Measurements from ENCODE around the gene BMP10. TPM values are rescaled to one million over a fixed set of nuclear protein-coding genes. Genes with fewer than 3 reads are reported as not detected.

The BMP10 gene
- not detected in 2 replicates for total RNA-seq

GRCh38 chr2:68871159-68871764, at the start of gene BMP10:
TSS of gene BMP10 (minus strand) at chr2:68871397. CDS start at chr2:68871358, 39 bp downstream.

Other genes starting within 250 kb of the BMP10 start
- gene PROKR1, start 227.8 kb downstream of the BMP10 start, total RNA-seq = 0.11 TPM in 1 of 2 replicates, not detected in the other
- 0.39 and 0.43 TPM in 2 replicates for gene ARHGAP25, start 136.6 kb downstream of the BMP10 start, total RNA-seq
- not detected in 2 replicates for gene GKN2, start 81.5 kb upstream of the BMP10 start, total RNA-seq
- 0.26 TPM in 1 of 2 replicates, not detected in the other for gene GKN1, start 103.2 kb upstream of the BMP10 start, total RNA-seq
- 393 and 403 TPM in 2 replicates for gene ANTXR1, start 141.8 kb upstream of the BMP10 start, total RNA-seq